Neural cell (in vitro differentiated cells): ENCODE results near the gene FAR2.

ENCODE experiments used
- EZH2 ChIP-seq: fragments of 200-600, 300-800 bp; shearing (Covaris generic), sonication (generic); IDR thresholded peaks from 2 replicates; pipeline ENCODE4 v1.6.1; 2014; ENCODE audit warnings: antibody characterized with exemption, low read length, borderline replicate concordance, mild to moderate bottlenecking; ENCODE audit not compliant: insufficient read depth, poor library complexity, severe bottlenecking
- SMC3 ChIP-seq: fragments of 450-650 bp; conservative IDR thresholded peaks from 2 replicates; pipeline ENCODE4 v1.6.1; 2014; ENCODE audit warnings: antibody characterized with exemption, mild to moderate bottlenecking, moderate library complexity; ENCODE audit not compliant: poor library complexity
- TAF1 ChIP-seq: IDR thresholded peaks from 2 replicates; pipeline ENCODE4 v1.6.1; 2012; ENCODE audit warnings: low read depth
- TF ChIP-seq, protein P1 (sequence below): fragments of 450-650 bp; IDR thresholded peaks from 2 replicates; pipeline ENCODE4 v1.5.1; 2014; ENCODE audit warnings: antibody characterized with exemption, mild to moderate bottlenecking, moderate library complexity; ENCODE audit not compliant: poor library complexity, severe bottlenecking

- no peak for TF ChIP-seq EZH2
- TF ChIP-seq, protein P1, sequence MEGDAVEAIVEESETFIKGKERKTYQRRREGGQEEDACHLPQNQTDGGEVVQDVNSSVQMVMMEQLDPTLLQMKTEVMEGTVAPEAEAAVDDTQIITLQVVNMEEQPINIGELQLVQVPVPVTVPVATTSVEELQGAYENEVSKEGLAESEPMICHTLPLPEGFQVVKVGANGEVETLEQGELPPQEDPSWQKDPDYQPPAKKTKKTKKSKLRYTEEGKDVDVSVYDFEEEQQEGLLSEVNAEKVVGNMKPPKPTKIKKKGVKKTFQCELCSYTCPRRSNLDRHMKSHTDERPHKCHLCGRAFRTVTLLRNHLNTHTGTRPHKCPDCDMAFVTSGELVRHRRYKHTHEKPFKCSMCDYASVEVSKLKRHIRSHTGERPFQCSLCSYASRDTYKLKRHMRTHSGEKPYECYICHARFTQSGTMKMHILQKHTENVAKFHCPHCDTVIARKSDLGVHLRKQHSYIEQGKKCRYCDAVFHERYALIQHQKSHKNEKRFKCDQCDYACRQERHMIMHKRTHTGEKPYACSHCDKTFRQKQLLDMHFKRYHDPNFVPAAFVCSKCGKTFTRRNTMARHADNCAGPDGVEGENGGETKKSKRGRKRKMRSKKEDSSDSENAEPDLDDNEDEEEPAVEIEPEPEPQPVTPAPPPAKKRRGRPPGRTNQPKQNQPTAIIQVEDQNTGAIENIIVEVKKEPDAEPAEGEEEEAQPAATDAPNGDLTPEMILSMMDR: no peak
- TF ChIP-seq TAF1: no peak
- TF ChIP-seq SMC3: no peak
These were observed 8.4 kb downstream of the FAR2 start for GRCh38 chr12:29157486-29157946.
